Measurements from ENCODE around the gene PRR16.

GRCh38 chr5:120535900-120536299 lies 71.8 kb downstream of the PRR16 start:
- TF ChIP-seq CTCF (conservative IDR thresholded peaks at IDR 0.05; ENCODE audit: low read length) (no peak), EZH2phosphoT487 (IDR thresholded peaks at IDR 0.05; ENCODE audit: borderline replicate concordance) (no peak)

Data from Loucy (cell line).